Thymus (tissue), 11 donors: ENCODE data around the gene MYOZ1. TPM values are rescaled to one million over a fixed set of nuclear protein-coding genes. Genes with fewer than 3 reads are reported as not detected.

Experiments
- DNase-seq, 9 donors: peaks; one replicate each; pipeline ENCODE4 v3.0.0-alpha.2; 2013; ENCODE audit warnings: low spot score in 9 of 9, low read depth in 6 of 9, missing footprints in 1 of 9
- H3K27ac ChIP-seq, 2 donors: one replicate each; pipeline ENCODE4 v1.5.1; 2013; ENCODE audit warnings: control low read depth in 1 of 2, low read depth in 1 of 2, low read length in 1 of 2, mild to moderate bottlenecking in 1 of 2, moderate library complexity in 1 of 2
- H3K27me3 ChIP-seq, 2 donors: one replicate each; pipeline ENCODE4 v1.5.1; 2013; ENCODE audit warnings: low read length in 1 of 2; ENCODE audit not compliant: control insufficient read depth in 2 of 2, insufficient read depth in 1 of 2
- H3K36me3 ChIP-seq, 2 donors: one replicate each; pipeline ENCODE4 v1.5.1; 2013; ENCODE audit warnings: low read length in 1 of 2, mild to moderate bottlenecking in 1 of 2, moderate library complexity in 1 of 2; ENCODE audit not compliant: control insufficient read depth in 2 of 2, insufficient read depth in 2 of 2
- H3K4me1 ChIP-seq, 2 donors: one replicate each; pipeline ENCODE4 v1.5.1; 2013; ENCODE audit warnings: low read length in 2 of 2; ENCODE audit not compliant: control insufficient read depth in 2 of 2, insufficient read depth in 2 of 2
- H3K4me3 ChIP-seq, 2 donors: one replicate each; pipeline ENCODE4 v1.5.1; 2013; ENCODE audit warnings: low read length in 2 of 2, control low read depth in 1 of 2, mild to moderate bottlenecking in 1 of 2
- H3K9me3 ChIP-seq, 2 donors: one replicate each; pipeline ENCODE4 v1.5.1; 2013; ENCODE audit warnings: low read length in 1 of 2, mild to moderate bottlenecking in 1 of 2; ENCODE audit not compliant: control insufficient read depth in 2 of 2, insufficient read depth in 1 of 2
- WGBS: extraction: QIAGEN DNeasy Blood & Tissue Kit; methylation state at CpG from one replicate; pipeline ENCODE4 v1.1.7; 2013; 5-methylcytosine and 5-hydroxymethylcytosine counted together
- polyA plus RNA-seq: library from polyadenylated mRNA; stranded (reverse); fragments of 200-250 nt; gene quantifications from one replicate; pipeline ENCODE4 v1.2.3, GENCODE V29; 2013
- total RNA-seq: library from RNA; stranded (reverse); fragments of 120-200 nt; gene quantifications from one replicate; pipeline ENCODE4 v1.2.4, GENCODE V29; 2013
- donor health status: healthy.

Gene MYOZ1
- total and polyA plus RNA-seq, 2 donors: 0.61 to 0.91 TPM

DNA sequence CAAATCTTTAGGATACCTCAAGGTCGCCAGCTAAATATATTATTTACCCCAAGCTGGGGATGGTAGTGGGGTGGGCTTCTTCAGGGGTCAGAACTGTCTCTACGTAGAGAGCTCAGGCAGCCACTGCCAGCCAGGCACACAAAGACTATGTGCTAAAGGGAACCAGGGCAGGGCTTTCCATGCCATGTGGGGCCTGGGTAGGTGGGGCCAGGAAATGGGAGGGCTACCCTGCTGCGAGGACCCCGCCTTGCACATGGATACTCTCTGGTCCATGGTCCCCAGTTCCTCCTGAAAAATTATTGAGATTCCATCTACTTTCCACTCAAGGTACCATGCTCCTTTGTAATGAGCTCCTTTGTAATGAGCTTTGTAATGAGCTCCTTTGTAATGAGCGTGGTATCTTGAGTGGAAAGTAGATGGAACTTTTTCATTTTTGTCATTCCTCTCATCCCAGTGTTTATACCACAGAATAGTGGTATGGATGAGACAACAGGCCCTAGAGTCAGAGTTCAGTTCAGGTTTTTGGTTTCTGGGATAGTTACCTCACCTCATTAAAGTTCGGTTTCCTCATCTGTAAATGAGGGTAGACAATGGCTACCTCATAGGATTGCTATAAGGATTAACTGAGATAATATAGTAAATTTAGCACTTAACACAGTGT, 8.7 kb upstream of the MYOZ1 start:
- DNase-seq: no peak
- 98% methylated on average over 6 of the region's 6 CpGs for WGBS
- peaks cover 14 to 27% of the 10 kb centered on the region in 2 donors for H3K4me1 ChIP-seq
- H3K27ac ChIP-seq: no peak overlapping the region
- H3K36me3 ChIP-seq: no peaks in the 10 kb centered on the region
- H3K27me3 ChIP-seq: peaks cover 0 to 9% of the 10 kb centered on the region in 2 donors
- H3K4me3 ChIP-seq: no peak overlapping the region
- no peaks in the 10 kb centered on the region for H3K9me3 ChIP-seq

DNA sequence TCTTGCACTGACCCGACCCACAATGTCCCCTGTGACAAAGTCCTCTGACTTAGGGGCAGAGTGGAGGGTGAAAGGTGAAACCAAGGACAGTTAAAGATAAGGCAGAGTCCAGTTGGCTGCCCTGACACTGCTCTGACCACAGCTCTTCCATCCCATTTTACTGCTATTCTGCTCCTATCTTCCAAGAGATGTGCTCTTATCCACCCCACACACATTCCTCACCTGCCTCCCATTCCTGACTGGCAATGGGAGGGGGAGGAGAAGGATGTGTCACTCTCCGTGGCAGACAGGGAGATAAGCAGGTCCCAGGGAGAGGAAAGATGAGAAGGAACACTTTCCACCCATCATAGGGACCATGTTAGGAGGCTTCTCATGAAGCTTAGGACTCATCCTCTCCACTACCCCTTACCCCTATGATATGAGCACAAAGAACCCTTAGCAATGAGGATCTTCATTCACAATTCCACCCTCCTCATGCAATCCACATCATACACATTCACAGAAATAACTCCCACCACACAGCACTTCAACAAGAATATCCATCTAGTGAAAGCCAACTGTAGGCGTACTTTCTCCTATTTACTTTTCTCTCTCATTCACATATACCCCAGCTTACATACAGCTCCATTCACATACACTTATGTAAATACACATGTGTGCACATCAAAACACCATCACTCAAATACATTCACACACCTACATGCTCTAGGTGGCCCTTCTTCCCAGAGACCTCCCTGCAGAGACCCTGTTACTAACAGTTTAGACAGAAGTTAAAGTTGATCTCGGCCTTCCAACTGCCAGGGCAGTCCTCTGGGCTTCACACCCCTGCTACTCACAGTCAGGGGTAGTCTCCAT, 7.9 kb upstream of the MYOZ1 start:
- Histone ChIP-seq H3K4me3 (no peak overlapping the region), H3K4me1 (peaks cover 14 to 27% of the 10 kb centered on the region in 2 donors), H3K27ac (no peak overlapping the region), H3K27me3 (peaks cover 0 to 11% of the 10 kb centered on the region in 2 donors), H3K36me3 (no peaks in the 10 kb centered on the region), H3K9me3 (no peaks in the 10 kb centered on the region)
- WGBS: 96% methylated on average over 4 of the region's 4 CpGs
- no peak for DNase-seq

DNA sequence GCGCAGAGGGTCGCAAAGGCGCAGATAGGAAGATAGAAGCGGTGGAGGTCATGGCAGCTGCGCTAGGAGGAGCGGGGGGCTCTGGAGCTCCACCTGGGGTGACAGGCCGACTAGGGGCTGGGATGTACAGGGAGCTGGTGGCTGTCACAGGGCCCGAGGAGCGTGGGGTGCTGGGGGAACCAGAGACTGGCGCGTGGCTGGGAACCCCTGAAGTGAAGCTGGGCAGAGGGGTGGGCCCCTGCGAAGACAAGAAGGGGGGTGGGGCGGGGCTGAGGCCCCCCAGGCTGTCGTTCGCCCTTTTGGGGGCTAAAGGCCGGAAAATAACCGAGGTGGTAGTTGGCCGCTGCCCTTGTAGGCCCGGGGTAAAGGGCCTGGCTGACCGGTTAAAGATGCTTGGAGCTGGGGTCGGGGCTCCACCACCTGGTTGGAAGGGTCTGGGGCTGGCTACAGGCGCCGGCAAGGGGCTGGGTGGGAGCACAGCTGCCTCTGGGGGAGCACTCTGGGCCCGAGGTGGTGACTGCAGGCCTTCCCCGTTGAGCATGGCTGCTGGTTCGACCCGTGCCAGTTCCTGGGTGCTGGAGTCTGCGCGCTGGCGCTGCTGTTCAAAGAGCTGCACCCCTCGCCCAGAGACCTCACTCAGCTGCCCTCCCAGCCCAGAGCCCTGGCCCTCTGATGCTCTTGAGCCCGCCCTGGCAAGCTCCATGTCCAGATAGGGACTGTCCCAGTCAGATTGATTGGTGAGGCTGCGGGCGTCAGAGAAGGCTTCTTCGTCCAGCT, 6.8 kb upstream of the MYOZ1 start:
- 45% methylated on average over 35 of the region's 35 CpGs for WGBS
- Histone ChIP-seq H3K27ac (no peak overlapping the region), H3K36me3 (no peaks in the 10 kb centered on the region), H3K9me3 (no peaks in the 10 kb centered on the region), H3K27me3 (peaks cover 0 to 11% of the 10 kb centered on the region in 2 donors), H3K4me1 (peaks cover 14 to 27% of the 10 kb centered on the region in 2 donors), H3K4me3 (peak overlapping the region; percentile 57 to 64)
- DNase-seq: no peak

DNA sequence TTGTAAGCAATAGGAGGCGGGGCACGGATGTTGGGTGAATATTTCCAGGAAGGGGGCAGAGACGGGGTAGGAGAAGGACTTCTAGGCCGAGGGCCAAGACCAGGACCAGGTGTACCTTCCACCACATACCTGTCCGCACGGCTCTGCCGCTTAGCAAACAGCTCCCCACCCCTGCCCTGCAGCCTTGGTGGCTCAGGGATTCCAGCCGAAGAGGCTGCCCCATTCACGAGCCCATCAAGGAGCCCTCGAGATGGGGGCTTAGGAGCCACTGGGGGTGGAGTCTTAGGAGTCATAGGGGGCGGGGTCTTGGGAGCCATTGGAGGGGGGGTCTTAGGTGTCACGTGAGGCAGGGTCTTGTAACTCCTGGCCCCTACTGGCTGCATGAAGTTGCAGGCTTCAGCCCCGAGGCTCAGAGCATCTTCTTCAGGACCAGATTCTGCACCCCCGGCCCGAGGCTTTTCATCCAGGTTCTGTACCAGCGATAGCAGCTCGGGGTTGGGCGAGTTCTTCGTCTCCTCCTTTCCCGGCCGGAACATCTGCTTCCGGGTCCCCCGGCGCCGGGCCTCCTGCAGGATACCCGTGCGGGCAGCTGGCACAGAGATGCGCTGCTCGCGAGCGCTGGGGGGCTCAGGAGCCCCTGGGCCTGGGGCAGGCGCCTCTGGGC, 6.1 kb upstream of the MYOZ1 start:
- peak in 6 of 9 donors; percentile 29 to 74 (median 42) for DNase-seq
- 21% methylated on average over 32 of the region's 32 CpGs for WGBS
- peaks cover 14 to 27% of the 10 kb centered on the region in 2 donors for H3K4me1 ChIP-seq

DNA sequence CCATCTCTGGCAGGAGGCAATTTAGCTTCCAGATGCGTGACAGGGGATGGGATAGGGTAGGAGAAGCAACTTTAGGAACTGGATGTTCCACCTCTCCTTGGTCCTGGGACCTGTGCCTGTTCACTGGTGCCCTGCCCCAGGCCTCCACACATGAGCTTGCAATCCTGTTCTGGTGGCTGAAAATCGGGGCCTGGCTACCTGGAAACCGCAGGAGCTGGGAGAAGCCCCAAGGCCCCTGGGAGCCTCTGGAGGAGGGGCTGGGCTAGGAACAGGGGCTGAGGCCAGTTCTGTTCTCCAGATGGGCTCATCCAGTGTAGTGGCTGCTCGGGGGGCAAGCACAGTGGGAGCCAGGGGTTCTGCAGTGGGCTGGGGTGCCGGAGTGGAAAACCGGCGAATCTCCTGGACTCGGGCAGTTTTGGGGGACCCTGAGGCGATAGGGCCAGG, 5.3 kb upstream of the MYOZ1 start:
- peaks cover 14 to 27% of the 10 kb centered on the region in 2 donors for H3K4me1 ChIP-seq
- no peak overlapping the region for H3K4me3 ChIP-seq
- peaks cover 0 to 11% of the 10 kb centered on the region in 2 donors for H3K27me3 ChIP-seq
- no peaks in the 10 kb centered on the region for H3K9me3 ChIP-seq
- WGBS: 97% methylated on average over 9 of the region's 9 CpGs
- H3K36me3 ChIP-seq: no peaks in the 10 kb centered on the region
- no peak overlapping the region for H3K27ac ChIP-seq
- no peak for DNase-seq

More for the DNA sequence above, 6.1 kb upstream of the MYOZ1 start:
- H3K36me3 ChIP-seq: no peaks in the 10 kb centered on the region
- H3K9me3 ChIP-seq: no peaks in the 10 kb centered on the region
- no peak overlapping the region for H3K27ac ChIP-seq
- H3K27me3 ChIP-seq: peaks cover 0 to 11% of the 10 kb centered on the region in 2 donors
- peak overlapping the region; percentile 57 to 64 for H3K4me3 ChIP-seq

DNA sequence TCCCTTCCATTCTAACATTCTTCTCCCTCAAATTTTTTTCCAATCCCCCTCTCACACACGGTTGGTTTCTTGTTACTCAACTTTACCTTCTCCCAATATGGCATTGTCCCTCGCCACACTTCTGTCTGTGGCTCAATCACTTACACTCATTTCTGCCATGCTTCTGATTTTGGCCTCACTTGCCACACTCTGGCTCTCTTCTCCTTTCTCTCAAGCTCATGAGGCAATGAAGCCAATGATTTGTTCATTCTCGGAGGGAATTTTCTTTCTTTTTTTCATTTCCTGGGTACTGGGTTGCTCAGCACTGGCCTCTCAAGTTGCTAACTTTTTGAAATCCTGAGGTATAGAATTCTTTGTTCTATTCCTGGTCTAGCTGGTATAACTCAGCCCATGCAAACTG, 4.0 kb upstream of the MYOZ1 start:
- Histone ChIP-seq H3K9me3 (no peaks in the 10 kb centered on the region), H3K4me3 (no peak overlapping the region), H3K27me3 (peaks cover 0 to 18% of the 10 kb centered on the region in 2 donors), H3K27ac (no peak overlapping the region), H3K36me3 (no peaks in the 10 kb centered on the region), H3K4me1 (peaks cover 9 to 18% of the 10 kb centered on the region in 2 donors)
- WGBS: 93% methylated on average over 3 of the region's 3 CpGs
- no peak for DNase-seq

DNA sequence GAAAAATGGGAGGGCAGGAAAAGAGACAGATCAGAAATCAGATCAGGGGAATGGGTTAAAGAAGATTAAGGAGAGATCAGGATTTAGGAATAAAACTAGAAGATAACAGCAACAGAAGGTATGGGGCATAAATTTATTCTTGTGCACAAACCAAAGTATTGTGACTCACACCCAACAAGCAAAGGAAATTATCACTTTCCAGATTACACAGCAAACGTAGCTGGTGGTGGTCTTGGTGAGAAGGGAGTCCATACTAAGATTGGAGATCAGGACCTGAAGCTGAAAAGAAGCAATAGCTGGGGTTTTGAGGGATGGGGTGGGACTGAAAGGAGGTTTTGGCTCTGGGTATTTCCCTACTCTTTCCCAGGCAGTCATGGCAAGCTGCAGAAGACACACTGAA, 3.5 kb upstream of the MYOZ1 start:
- Histone ChIP-seq H3K4me3 (no peak overlapping the region), H3K36me3 (no peaks in the 10 kb centered on the region), H3K27me3 (peaks cover 0 to 18% of the 10 kb centered on the region in 2 donors), H3K4me1 (peaks cover 9 to 18% of the 10 kb centered on the region in 2 donors), H3K9me3 (no peaks in the 10 kb centered on the region), H3K27ac (no peak overlapping the region)
- no peak for DNase-seq
- WGBS: 86% methylated on average over 1 of the region's 1 CpG

DNA sequence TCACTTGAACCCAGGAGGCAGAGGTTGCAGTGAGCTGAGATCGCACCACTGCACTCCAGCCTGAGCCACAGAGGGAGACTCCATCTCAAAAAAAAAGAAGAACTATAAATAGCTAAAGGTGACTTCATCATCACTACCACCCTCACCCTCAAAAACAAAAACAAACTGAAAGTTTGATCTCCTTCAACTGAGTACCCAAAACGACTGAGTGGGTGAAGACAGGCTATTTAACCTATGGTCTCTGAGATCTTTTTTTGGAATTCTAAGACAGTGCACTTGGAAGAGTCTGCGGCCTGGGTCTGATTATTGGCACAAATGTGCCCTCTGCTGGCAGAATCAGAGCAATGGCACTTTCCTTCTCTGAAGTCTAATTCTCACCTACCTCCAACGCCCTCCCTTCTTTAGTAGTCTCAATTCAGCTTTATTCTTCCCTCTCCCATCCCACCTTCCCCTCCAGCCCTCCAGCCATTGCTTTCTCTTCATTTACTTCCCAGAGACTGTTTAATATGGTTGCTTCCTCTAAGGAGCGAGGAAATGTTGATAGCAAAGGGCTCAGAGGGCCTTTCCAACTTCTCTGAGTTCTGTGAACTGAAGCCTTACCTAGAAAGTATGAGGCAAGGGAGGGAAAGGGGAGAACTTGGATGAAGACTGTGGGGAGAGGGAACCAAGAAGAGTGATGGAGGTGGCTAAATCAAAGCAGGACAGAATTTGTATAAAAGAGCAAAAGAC, 2.9 kb upstream of the MYOZ1 start:
- H3K27ac ChIP-seq: no peak overlapping the region
- DNase-seq: peak in 8 of 9 donors; percentile 24 to 76 (median 52)
- peaks cover 0 to 18% of the 10 kb centered on the region in 2 donors for H3K27me3 ChIP-seq

More for the DNA sequence above, 2.9 kb upstream of the MYOZ1 start:
- Histone ChIP-seq H3K36me3 (no peaks in the 10 kb centered on the region), H3K9me3 (no peaks in the 10 kb centered on the region), H3K4me1 (peaks cover 9 to 18% of the 10 kb centered on the region in 2 donors), H3K4me3 (no peak overlapping the region)
- 31% methylated on average over 5 of the region's 5 CpGs for WGBS
